Coronary artery (tissue), 2 donors: ENCODE measurements around the gene RNF14.
"Not testable (repeated sequence)": the region's sequence is repeated elsewhere in the genome, so short reads cannot be mapped to it uniquely, and the experiment has no call there.

Experiments
- DNase-seq: peaks from one replicate; pipeline ENCODE4 v3.0.0-alpha.2; 2017; ENCODE audit warnings: low spot score
- H3K27ac ChIP-seq, 2 donors: fragments of 200-600 bp; sonication (generic); one replicate each; pipeline ENCODE4 v1.5.1; 2016 to 2019
- H3K4me3 ChIP-seq: fragments of 200-600 bp; sonication (generic); 2 replicates; pipeline ENCODE4 v1.5.1; 2016; ENCODE audit warnings: mild to moderate bottlenecking, moderate library complexity
- TF ChIP-seq, protein P1 (sequence below): fragments of 200-600 bp; sonication (generic); IDR thresholded peaks from one replicate; pipeline ENCODE4 v1.5.1; 2019; ENCODE audit warnings: antibody characterized with exemption

The RNF14 gene

DNA sequence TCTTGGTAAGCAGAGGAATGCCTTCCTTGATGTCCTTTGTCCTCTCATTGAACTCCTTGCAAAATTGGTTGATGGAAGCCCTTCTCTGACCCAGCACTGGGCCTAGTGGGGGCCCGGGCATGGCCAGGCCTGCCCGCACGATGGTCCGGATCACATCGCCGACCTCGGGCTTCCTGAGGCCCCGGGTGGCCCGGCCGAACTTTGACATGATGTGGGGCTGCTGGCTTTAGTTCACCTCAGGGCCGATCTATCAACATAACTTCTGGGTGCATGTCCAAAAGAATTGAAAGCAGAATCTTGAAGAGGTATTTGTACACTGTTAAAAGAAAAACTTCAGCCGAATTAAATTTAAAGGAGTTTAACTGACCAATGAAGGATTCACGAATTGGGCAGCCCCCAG lies 68.0 kb downstream of the RNF14 start:
- H3K27ac ChIP-seq, result no peak overlapping the region
- DNase-seq, result no peak
- H3K4me3 ChIP-seq, result no peak overlapping the region
- TF ChIP-seq, protein P1, sequence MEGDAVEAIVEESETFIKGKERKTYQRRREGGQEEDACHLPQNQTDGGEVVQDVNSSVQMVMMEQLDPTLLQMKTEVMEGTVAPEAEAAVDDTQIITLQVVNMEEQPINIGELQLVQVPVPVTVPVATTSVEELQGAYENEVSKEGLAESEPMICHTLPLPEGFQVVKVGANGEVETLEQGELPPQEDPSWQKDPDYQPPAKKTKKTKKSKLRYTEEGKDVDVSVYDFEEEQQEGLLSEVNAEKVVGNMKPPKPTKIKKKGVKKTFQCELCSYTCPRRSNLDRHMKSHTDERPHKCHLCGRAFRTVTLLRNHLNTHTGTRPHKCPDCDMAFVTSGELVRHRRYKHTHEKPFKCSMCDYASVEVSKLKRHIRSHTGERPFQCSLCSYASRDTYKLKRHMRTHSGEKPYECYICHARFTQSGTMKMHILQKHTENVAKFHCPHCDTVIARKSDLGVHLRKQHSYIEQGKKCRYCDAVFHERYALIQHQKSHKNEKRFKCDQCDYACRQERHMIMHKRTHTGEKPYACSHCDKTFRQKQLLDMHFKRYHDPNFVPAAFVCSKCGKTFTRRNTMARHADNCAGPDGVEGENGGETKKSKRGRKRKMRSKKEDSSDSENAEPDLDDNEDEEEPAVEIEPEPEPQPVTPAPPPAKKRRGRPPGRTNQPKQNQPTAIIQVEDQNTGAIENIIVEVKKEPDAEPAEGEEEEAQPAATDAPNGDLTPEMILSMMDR, result no peak

DNA sequence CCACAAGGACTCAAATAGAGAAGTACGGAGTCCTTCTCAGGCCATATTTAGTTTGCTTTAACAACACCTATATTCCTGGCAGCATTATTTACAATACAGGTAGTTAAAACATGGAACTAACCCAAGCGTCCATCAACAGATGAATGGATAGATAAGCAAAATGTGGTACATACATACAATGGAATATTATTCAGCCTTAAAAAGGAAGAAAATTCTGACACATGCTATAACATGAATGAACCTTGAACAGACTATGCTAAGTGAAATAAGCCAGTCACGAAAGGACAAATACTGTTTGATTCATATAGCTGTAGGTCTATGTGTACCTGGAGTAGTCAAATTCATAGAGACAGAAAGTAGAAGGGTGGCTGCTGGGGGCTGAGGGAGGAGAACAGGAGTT lies 68.7 kb downstream of the RNF14 start:
- H3K4me3 ChIP-seq, DNase-seq, H3K27ac ChIP-seq: not testable (repeated sequence)

DNA sequence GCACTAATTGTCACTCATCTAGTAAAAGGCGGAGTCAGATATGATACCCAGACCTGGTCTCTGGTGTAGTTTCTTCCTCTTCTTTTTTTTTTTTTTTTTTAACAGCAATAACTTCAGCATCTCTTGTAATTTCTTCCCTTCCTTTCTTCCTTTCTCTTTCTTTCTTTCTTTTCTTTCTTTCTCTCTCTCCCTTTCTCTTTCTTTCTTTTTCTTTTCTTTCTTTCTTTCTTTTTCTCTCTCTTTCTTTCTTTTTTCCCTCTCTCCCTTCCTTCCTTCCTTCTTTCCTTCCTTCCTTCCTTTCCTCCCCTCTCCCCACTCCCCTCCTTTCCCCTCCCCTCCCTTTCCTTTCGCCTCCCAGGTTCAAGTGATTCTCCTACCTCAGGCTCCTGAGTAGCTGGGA lies 69.8 kb downstream of the RNF14 start:
- TF ChIP-seq, protein P1, result no peak
- DNase-seq, result no peak
- Histone ChIP-seq H3K27ac (no peak overlapping the region), H3K4me3 (no peak overlapping the region)
